ENCODE results near the gene MXI1.

DNA sequence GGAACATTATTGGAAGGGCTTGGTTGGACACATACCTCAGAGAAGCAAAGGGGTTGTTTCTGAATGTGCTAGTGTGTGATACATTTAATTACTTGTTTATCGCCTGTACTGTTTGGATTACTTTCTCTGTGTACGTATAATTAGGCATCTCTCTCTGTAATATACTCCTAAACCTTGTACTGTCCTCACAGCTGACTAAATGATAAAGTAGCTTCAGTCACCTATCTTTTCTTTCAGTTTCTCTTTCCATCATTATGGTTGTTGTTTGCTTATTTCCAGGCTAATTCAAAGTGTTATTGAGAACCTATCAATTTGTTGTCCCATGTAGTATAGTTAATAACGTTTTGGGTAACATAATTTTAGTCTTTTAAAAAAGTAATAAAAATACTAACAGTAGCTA lies 34.0 kb downstream of the MXI1 start:
- TF ChIP-seq CTCF (conservative IDR thresholded peaks at IDR 0.05; ENCODE audit: low read depth, low read length) (no peak), EZH2 (IDR thresholded peaks at IDR 0.05; ENCODE audit: borderline replicate concordance, low read depth, low read length, poor library complexity, severe bottlenecking) (no peak)
